PC-9 (cell line): ENCODE results near the gene RHOXF1. TPM values are rescaled to one million over a fixed set of nuclear protein-coding genes. Genes with fewer than 3 reads are reported as not detected.

Source experiments
- BruUV-seq: library from RNA; stranded (reverse); fragments of 400-500 nt; replicated peaks from 2 replicates; lab custom pipeline; 2021; lab: Mats Ljungman, UMichigan
- CTCF ChIA-PET: fragments of 300-600 bp; sonication (Branson Sonifier 250); formaldehyde crosslinking; loops from one replicate; lab custom pipeline; 2022; ENCODE audit warnings: antibody characterized with exemption; lab: Charles Lee
- POLR2A ChIA-PET: fragments of 300-600 bp; sonication (Branson Sonifier 250); formaldehyde crosslinking; loops from one replicate; lab custom pipeline; 2022; ENCODE audit warnings: antibody characterized with exemption; ENCODE audit not compliant: unreplicated experiment; lab: Charles Lee
- DNase-seq, 2 experiments: peaks; one replicate each; pipeline versions ENCODE4 v3.0.0 to v3.0.0-alpha.2; 2015 to 2022; ENCODE audit warnings: mixed read lengths in 1 of 2
- H2AFZ ChIP-seq: fragments of 200-600 bp; sonication (generic); 2 replicates; pipeline ENCODE4 v1.8.1; 2017; ENCODE audit warnings: antibody characterized with exemption
- H3F3A ChIP-seq: fragments of 200-600 bp; sonication (generic); 2 replicates; pipeline ENCODE4 v1.8.1; 2017; ENCODE audit warnings: antibody characterized with exemption, mild to moderate bottlenecking, low read depth; ENCODE audit not compliant: insufficient read depth
- H3K27ac ChIP-seq: fragments of 200-600 bp; sonication (generic); 2 replicates; pipeline ENCODE4 v1.6.1; 2016; ENCODE audit warnings: mixed run types
- H3K27me3 ChIP-seq: fragments of 200-600 bp; sonication (generic); 2 replicates; pipeline ENCODE4 v1.6.1; 2016; ENCODE audit warnings: low read depth, mixed run types; ENCODE audit not compliant: insufficient read depth
- H3K36me3 ChIP-seq: fragments of 200-600 bp; sonication (generic); 2 replicates; pipeline ENCODE4 v1.6.1; 2016; ENCODE audit warnings: low read depth, mixed run types
- H3K4me1 ChIP-seq: fragments of 200-600 bp; sonication (generic); replicated peaks from 2 replicates; pipeline ENCODE4 v1.6.1; 2016; ENCODE audit warnings: mixed run types; ENCODE audit not compliant: insufficient read depth
- H3K4me2 ChIP-seq: fragments of 200-600 bp; sonication (generic); 2 replicates; pipeline ENCODE4 v1.6.1; 2017; ENCODE audit warnings: mixed run types
- H3K4me3 ChIP-seq: fragments of 200-600 bp; sonication (generic); 2 replicates; pipeline ENCODE4 v1.6.1; 2016; ENCODE audit warnings: mixed run types
- H3K79me2 ChIP-seq: fragments of 200-600 bp; sonication (generic); 2 replicates; pipeline ENCODE4 v1.6.1; 2017; ENCODE audit warnings: low read depth, mixed run types
- H3K9me2 ChIP-seq: fragments of 200-600 bp; sonication (generic); 2 replicates; pipeline ENCODE4 v1.8.1; 2017; ENCODE audit warnings: mild to moderate bottlenecking; ENCODE audit not compliant: insufficient read depth
- H3K9me3 ChIP-seq: fragments of 200-600 bp; sonication (generic); 2 replicates; pipeline ENCODE4 v1.8.1; 2016; ENCODE audit warnings: low read depth; ENCODE audit not compliant: insufficient read depth
- H4K20me1 ChIP-seq: fragments of 200-600 bp; sonication (generic); 2 replicates; pipeline ENCODE4 v1.8.1; 2017; ENCODE audit not compliant: insufficient read depth
- CTCF ChIP-seq: fragments of 200-600 bp; sonication (generic); conservative IDR thresholded peaks from 2 replicates; pipeline ENCODE4 v1.6.1; 2017; ENCODE audit warnings: mixed run types, antibody characterized with exemption, mild to moderate bottlenecking, moderate library complexity
- EZH2 ChIP-seq: fragments of 200-600 bp; sonication (generic); IDR thresholded peaks from 2 replicates; pipeline ENCODE4 v1.8.0; 2017; ENCODE audit warnings: antibody characterized with exemption, low read depth
- intact Hi-C: fragments of 100-400 bp; cut with micrococcal nuclease; formaldehyde crosslinking; loops from one replicate; pipeline ENCODE4 v1.10.0; 2022; ENCODE audit not compliant: unreplicated experiment
- total RNA-seq: library from RNA; stranded (reverse); gene quantifications from 2 replicates; pipeline ENCODE4 v1.2.3, GENCODE V29; 2021

The RHOXF1 gene
- total RNA-seq, 1 experiment from 2014 or later: 0.81 TPM

GRCh38 chrX:120144178-120144844, 28.6 kb upstream of the RHOXF1 start:
- H3K9me2 ChIP-seq: no peaks in the 10 kb centered on the region
- ChIA-PET POLR2A (no interaction called here), CTCF (no interaction called here)
- H3K4me3 ChIP-seq: no peak overlapping the region
- intact Hi-C loops: no loop called here
- H4K20me1 ChIP-seq: no peaks in the 10 kb centered on the region
- no peak overlapping the region for H2AFZ ChIP-seq
- H3F3A ChIP-seq: no peaks in the 10 kb centered on the region; the same call in 1 of the 2 replicates
- H3K4me1 ChIP-seq: no peaks in the 10 kb centered on the region
- H3K27me3 ChIP-seq: no peaks in the 10 kb centered on the region
- BruUV-seq: no TSS peak
- H3K4me2 ChIP-seq: no peak overlapping the region
- TF ChIP-seq CTCF (no peak), EZH2 (no peak)
- H3K9me3 ChIP-seq: no peaks in the 10 kb centered on the region
- no peak overlapping the region for H3K27ac ChIP-seq
- H3K36me3 ChIP-seq: no peaks in the 10 kb centered on the region
- no peak for DNase-seq
- no peaks in the 10 kb centered on the region for H3K79me2 ChIP-seq

GRCh38 chrX:120140293-120140981, 24.7 kb upstream of the RHOXF1 start:
- no peak overlapping the region for H3K4me2 ChIP-seq
- no peaks in the 10 kb centered on the region for H3K27me3 ChIP-seq
- intact Hi-C loops: no loop called here
- no peaks in the 10 kb centered on the region; the same call in 1 of the 2 replicates for H3F3A ChIP-seq
- H3K9me3 ChIP-seq: no peaks in the 10 kb centered on the region
- H2AFZ ChIP-seq: no peak overlapping the region
- TF ChIP-seq CTCF (no peak), EZH2 (no peak)
- H3K27ac ChIP-seq: no peak overlapping the region
- no peaks in the 10 kb centered on the region for H3K36me3 ChIP-seq
- H4K20me1 ChIP-seq: no peaks in the 10 kb centered on the region
- no peaks in the 10 kb centered on the region for H3K79me2 ChIP-seq
- DNase-seq: no peak
- ChIA-PET POLR2A (no interaction called here), CTCF (no interaction called here)
- H3K9me2 ChIP-seq: no peaks in the 10 kb centered on the region
- H3K4me1 ChIP-seq: no peaks in the 10 kb centered on the region
- no TSS peak for BruUV-seq
- no peak overlapping the region for H3K4me3 ChIP-seq

- Histone ChIP-seq H3F3A (no peaks in the 10 kb centered on the region; the same call in 1 of the 2 replicates), H4K20me1 (no peaks in the 10 kb centered on the region), H3K79me2 (no peaks in the 10 kb centered on the region), H3K27me3 (no peaks in the 10 kb centered on the region), H2AFZ (no peak overlapping the region), H3K9me2 (no peaks in the 10 kb centered on the region), H3K9me3 (no peaks in the 10 kb centered on the region), H3K36me3 (no peaks in the 10 kb centered on the region), H3K4me2 (no peak overlapping the region), H3K4me3 (no peak overlapping the region), H3K4me1 (no peaks in the 10 kb centered on the region), H3K27ac (no peak overlapping the region)
- CTCF ChIA-PET: no interaction called here
- DNase-seq: no peak
- TF ChIP-seq CTCF: peak; percentile 32; the same call in 1 of the 2 replicates
- TF ChIP-seq EZH2: no peak
- POLR2A ChIA-PET: no interaction called here
- no TSS peak for BruUV-seq
- intact Hi-C loops: no loop called here
Observed at GRCh38 chrX:120137439-120137838, 21.7 kb upstream of the RHOXF1 start.
